Uterus (tissue), 2 donors: Measurements from ENCODE around the gene DCUN1D1.

Source experiments
- POLR2A ChIP-seq, 2 donors: fragments of 450-650 bp; IDR thresholded peaks; one replicate each; pipeline ENCODE4 v1.6.1; 2016; ENCODE audit warnings: antibody characterized with exemption in 2 of 2, mild to moderate bottlenecking in 1 of 2, moderate library complexity in 1 of 2
- TF ChIP-seq, protein P1 (sequence below), 4 experiments: fragments of 200-600 bp in 2 of 4; fragments of 450-650 bp in 2 of 4; sonication (generic) in 2 of 4; IDR thresholded peaks; one replicate each; pipeline ENCODE4 v1.5.1; 2016 to 2019; ENCODE audit warnings: antibody characterized with exemption in 4 of 4, mild to moderate bottlenecking in 2 of 4, moderate library complexity in 1 of 4

GRCh38 chr3:182912474-182912873 lies 67.9 kb downstream of the DCUN1D1 start:
- TF ChIP-seq, protein P1, sequence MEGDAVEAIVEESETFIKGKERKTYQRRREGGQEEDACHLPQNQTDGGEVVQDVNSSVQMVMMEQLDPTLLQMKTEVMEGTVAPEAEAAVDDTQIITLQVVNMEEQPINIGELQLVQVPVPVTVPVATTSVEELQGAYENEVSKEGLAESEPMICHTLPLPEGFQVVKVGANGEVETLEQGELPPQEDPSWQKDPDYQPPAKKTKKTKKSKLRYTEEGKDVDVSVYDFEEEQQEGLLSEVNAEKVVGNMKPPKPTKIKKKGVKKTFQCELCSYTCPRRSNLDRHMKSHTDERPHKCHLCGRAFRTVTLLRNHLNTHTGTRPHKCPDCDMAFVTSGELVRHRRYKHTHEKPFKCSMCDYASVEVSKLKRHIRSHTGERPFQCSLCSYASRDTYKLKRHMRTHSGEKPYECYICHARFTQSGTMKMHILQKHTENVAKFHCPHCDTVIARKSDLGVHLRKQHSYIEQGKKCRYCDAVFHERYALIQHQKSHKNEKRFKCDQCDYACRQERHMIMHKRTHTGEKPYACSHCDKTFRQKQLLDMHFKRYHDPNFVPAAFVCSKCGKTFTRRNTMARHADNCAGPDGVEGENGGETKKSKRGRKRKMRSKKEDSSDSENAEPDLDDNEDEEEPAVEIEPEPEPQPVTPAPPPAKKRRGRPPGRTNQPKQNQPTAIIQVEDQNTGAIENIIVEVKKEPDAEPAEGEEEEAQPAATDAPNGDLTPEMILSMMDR (IDR thresholded peaks at IDR 0.05): no peak
- no peak for TF ChIP-seq POLR2A (IDR thresholded peaks at IDR 0.05)
